Measurements from ENCODE around the gene RBBP8. TPM values are rescaled to one million over a fixed set of nuclear protein-coding genes. Genes with fewer than 3 reads are reported as not detected.

The RBBP8 gene
- polyA plus RNA-seq, 3 donors, result 5.8 to 9.6 (median 7.8) TPM

DNA sequence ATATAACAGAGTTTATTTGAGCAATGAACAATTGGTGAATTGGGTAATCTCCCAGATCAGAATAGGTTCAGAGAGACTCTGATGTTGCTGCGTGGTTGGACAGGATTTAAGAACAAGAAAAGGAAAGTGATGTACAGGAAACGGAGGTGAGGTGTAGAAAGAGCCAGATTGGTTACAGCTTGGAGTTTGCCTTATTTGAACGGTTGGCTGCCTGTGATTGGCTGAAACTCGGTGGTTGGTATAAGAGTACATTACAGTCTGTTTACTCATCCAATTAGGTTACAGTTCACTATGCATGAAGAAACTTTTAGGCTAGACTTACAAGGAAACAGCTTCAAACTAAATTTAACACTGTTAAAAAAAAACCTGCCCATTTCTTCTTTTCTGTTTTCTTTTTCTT lies 134.1 kb downstream of the RBBP8 start:
- H4K20me1 ChIP-seq (ENCODE audit: insufficient read depth, low read length), result no peaks in the 10 kb centered on the region
- Mint-ChIP-seq H3K36me3 (peaks cover 0 to 4% of the 10 kb centered on the region in 2 donors), H3K4me1 (peaks cover 49% of the 10 kb centered on the region), H3K9me3 (peaks cover 3 to 11% (median 9%) of the 10 kb centered on the region in 7 donors), H3K27ac (peak overlapping the region in 1 of 7 donors; percentile 7), H3K27me3 (ENCODE audit: low read depth in 3 of 3) (peaks cover 0 to 2% (median 1%) of the 10 kb centered on the region in 3 donors), H3K4me3 (no peak overlapping the region)
- H3K79me2 ChIP-seq (ENCODE audit: insufficient read depth, low read length), result no peaks in the 10 kb centered on the region
- WGBS (ENCODE audit: insufficient coverage), result 0% methylated on average over 1 of the region's 4 CpGs
- no peak for DNase-seq
- peaks cover 48 to 51% of the 10 kb centered on the region in 2 donors for H3K4me1 ChIP-seq (ENCODE audit: control insufficient read depth in 1 of 2, insufficient read depth in 2 of 2, low read length in 2 of 2)
- H3K9me3 ChIP-seq (replicated peaks in 1 of 2; ENCODE audit: control insufficient read depth in 1 of 2, insufficient read depth in 1 of 2, low read length in 2 of 2), result peaks cover 8 to 11% of the 10 kb centered on the region in 2 donors
- H3K27me3 ChIP-seq (ENCODE audit: control insufficient read depth in 2 of 2, insufficient read depth in 2 of 2, low read length in 2 of 2), result no peaks in the 10 kb centered on the region
- TF ChIP-seq, protein P1, sequence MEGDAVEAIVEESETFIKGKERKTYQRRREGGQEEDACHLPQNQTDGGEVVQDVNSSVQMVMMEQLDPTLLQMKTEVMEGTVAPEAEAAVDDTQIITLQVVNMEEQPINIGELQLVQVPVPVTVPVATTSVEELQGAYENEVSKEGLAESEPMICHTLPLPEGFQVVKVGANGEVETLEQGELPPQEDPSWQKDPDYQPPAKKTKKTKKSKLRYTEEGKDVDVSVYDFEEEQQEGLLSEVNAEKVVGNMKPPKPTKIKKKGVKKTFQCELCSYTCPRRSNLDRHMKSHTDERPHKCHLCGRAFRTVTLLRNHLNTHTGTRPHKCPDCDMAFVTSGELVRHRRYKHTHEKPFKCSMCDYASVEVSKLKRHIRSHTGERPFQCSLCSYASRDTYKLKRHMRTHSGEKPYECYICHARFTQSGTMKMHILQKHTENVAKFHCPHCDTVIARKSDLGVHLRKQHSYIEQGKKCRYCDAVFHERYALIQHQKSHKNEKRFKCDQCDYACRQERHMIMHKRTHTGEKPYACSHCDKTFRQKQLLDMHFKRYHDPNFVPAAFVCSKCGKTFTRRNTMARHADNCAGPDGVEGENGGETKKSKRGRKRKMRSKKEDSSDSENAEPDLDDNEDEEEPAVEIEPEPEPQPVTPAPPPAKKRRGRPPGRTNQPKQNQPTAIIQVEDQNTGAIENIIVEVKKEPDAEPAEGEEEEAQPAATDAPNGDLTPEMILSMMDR (IDR thresholded peaks at IDR 0.05), result no peak
- H3K27ac ChIP-seq (ENCODE audit: low read depth in 1 of 2, low read length in 2 of 2), result no peak overlapping the region
- no peak overlapping the region for H3K4me3 ChIP-seq (replicated peaks in 1 of 3; ENCODE audit: low read depth in 2 of 3, low read length in 3 of 3)
- intact Hi-C loops (cut with micrococcal nuclease), result no loop called here
- no peak overlapping the region for H3K9ac ChIP-seq (ENCODE audit: insufficient read depth, low read length, poor library complexity, severe bottlenecking)
- H3K36me3 ChIP-seq (replicated peaks in 1 of 2; ENCODE audit: control insufficient read depth in 1 of 2, insufficient read depth in 2 of 2, low read length in 2 of 2), result no peaks in the 10 kb centered on the region
- no peak overlapping the region for H2AFZ ChIP-seq (ENCODE audit: insufficient read depth, low read depth, low read length, poor library complexity, severe bottlenecking)
- no peak overlapping the region for H3K4me2 ChIP-seq (replicated peaks; ENCODE audit: extremely low read depth, low read length, poor library complexity, severe bottlenecking)

DNA sequence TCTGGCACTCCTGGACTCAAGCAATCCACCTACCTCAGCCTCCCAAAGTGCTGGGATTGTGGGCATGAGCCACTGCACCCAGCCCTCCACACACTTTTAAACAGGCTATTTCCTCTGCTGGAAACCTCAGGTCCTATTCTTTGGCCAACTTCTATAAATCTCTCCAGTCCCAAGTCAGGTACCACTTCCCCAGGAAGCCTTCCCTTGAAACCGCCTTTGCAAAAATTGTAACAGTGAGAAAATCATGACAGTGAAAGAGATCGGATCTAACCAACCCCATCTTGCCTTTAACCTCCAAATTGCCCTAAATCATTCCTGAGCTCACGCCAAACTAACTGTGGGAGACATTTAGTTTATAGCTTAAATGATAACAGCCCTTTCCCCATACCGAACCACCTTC lies 134.9 kb downstream of the RBBP8 start:
- H3K27me3 ChIP-seq (ENCODE audit: control insufficient read depth in 2 of 2, insufficient read depth in 2 of 2, low read length in 2 of 2), result no peaks in the 10 kb centered on the region
- TF ChIP-seq, protein P1 (IDR thresholded peaks at IDR 0.05), result no peak
- H3K4me3 ChIP-seq (replicated peaks in 1 of 3; ENCODE audit: low read depth in 2 of 3, low read length in 3 of 3), result no peak overlapping the region
- WGBS (ENCODE audit: insufficient coverage), result no CpG with 5 or more reads among the region's 4 CpGs
- Mint-ChIP-seq H3K36me3 (peaks cover 0 to 4% of the 10 kb centered on the region in 2 donors), H3K4me1 (peaks cover 51% of the 10 kb centered on the region), H3K4me3 (peak overlapping the region in 1 of 2 donors; percentile 56), H3K27ac (peak overlapping the region in 2 of 7 donors; percentile 7 to 75), H3K27me3 (ENCODE audit: low read depth in 3 of 3) (peaks cover 0 to 4% (median 1%) of the 10 kb centered on the region in 3 donors), H3K9me3 (peaks cover 3 to 11% (median 9%) of the 10 kb centered on the region in 7 donors)
- no peaks in the 10 kb centered on the region for H3K79me2 ChIP-seq (ENCODE audit: insufficient read depth, low read length)
- no peak overlapping the region for H3K9ac ChIP-seq (ENCODE audit: insufficient read depth, low read length, poor library complexity, severe bottlenecking)
- H3K4me2 ChIP-seq (replicated peaks; ENCODE audit: extremely low read depth, low read length, poor library complexity, severe bottlenecking), result no peak overlapping the region
- no peak overlapping the region for H2AFZ ChIP-seq (ENCODE audit: insufficient read depth, low read depth, low read length, poor library complexity, severe bottlenecking)
- peaks cover 8 to 11% of the 10 kb centered on the region in 2 donors for H3K9me3 ChIP-seq (replicated peaks in 1 of 2; ENCODE audit: control insufficient read depth in 1 of 2, insufficient read depth in 1 of 2, low read length in 2 of 2)
- no peaks in the 10 kb centered on the region for H3K36me3 ChIP-seq (replicated peaks in 1 of 2; ENCODE audit: control insufficient read depth in 1 of 2, insufficient read depth in 2 of 2, low read length in 2 of 2)
- no peak overlapping the region for H3K27ac ChIP-seq (ENCODE audit: low read depth in 1 of 2, low read length in 2 of 2)
- H3K4me1 ChIP-seq (ENCODE audit: control insufficient read depth in 1 of 2, insufficient read depth in 2 of 2, low read length in 2 of 2), result peaks cover 48 to 53% of the 10 kb centered on the region in 2 donors
- H4K20me1 ChIP-seq (ENCODE audit: insufficient read depth, low read length), result no peaks in the 10 kb centered on the region
- intact Hi-C loops (cut with micrococcal nuclease), result no loop called here
- no peak for DNase-seq
